GM19455 (cell line): ENCODE data around the gene NOL4L.

Source experiments
- ATAC-seq: cut with Tn5 transposase; IDR thresholded peaks from one replicate; pipeline ENCODE4 v1.9.1; 2021; ENCODE audit not compliant: unreplicated experiment

Gene NOL4L, protein sequence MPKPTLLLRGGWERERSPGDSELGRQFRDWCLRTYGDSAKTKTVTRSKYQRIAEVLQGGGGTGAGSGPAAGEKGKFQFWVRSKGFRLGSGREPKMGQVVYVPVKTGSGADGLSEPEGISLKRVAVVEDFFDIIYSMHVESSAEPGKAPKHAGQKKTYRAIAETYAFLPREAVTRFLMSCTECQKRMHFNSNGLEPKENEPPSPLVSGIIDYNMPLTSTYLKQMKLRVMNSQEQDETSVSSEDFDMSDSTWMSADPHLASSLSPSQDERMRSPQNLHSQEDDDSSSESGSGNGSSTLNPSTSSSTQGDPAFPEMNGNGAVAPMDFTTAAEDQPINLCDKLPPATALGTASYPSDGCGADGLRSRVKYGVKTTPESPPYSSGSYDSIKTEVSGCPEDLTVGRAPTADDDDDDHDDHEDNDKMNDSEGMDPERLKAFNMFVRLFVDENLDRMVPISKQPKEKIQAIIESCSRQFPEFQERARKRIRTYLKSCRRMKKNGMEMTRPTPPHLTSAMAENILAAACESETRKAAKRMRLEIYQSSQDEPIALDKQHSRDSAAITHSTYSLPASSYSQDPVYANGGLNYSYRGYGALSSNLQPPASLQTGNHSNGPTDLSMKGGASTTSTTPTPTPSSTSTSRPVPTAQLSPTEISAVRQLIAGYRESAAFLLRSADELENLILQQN

DNA sequence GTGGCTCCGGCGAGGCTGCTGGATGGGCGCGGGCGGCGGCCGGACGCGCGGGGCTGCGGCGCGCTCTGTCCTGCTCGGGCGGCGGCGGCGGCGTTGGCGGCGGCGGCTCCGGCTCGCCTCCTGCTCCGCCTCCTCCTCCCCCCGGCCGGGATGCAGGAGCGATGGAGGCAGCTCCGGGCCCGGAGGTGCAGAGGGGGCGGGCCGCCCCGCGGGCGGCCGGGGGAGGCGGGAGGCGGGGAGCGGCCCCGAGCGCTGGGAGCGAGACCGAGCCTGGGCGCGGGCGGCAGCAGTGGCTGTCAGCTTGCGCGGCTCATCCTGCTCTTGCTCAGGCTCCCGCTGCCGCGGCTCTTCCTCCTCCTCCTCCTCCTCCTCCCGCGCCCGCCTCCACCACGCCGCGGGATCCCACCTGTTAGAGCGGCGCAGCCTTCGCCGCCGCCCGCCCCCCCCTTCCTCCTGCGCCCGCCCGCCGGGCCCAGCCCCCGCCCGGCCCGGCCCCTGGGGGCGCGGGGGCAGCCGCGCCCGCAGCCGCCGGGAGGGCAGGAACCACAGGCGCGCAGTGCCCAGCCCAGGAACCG lies at the start of gene NOL4L:
NOL4L (minus strand) TSS at position 323 of the 575 bp plus-strand sequence. CDS start 443 bp downstream, outside the sequence.
- no peak for ATAC-seq

DNA sequence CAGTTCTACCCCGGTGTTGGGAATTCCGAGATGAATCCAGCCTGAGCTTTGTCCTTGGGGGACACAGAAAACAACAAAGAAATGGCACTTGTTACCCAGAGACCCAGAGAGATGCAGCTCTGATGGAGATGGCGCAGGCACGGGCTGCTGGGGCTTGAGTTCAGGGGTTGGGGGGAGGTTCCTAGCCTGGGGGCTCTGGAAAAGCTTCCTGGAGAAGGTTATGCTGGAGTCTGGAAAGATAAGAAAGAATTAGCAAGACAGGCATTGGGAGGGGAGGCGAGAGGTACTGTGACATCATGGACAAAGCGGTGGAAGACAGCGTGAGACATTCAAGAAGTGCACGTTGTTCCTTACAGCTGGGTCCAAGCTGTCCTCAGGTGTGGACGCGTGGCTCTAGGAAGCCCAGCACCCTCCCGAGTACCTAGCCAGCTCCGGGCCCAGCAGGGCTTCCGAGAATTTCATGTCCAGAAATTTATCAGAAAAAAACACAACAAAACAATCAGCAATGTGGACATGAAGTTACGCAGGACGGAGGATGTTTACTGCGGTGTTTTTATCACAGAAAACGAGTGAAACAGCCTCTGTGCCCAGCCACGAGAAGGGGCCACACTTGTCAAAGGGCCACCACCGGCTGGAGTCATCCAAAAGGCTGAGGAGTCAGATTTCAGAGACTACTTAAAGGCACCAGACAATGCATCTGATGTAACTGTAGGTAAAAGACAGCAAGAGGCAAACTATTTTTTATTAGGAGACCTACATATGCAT lies 49.1 kb upstream of the NOL4L start:
- ATAC-seq = no peak

DNA sequence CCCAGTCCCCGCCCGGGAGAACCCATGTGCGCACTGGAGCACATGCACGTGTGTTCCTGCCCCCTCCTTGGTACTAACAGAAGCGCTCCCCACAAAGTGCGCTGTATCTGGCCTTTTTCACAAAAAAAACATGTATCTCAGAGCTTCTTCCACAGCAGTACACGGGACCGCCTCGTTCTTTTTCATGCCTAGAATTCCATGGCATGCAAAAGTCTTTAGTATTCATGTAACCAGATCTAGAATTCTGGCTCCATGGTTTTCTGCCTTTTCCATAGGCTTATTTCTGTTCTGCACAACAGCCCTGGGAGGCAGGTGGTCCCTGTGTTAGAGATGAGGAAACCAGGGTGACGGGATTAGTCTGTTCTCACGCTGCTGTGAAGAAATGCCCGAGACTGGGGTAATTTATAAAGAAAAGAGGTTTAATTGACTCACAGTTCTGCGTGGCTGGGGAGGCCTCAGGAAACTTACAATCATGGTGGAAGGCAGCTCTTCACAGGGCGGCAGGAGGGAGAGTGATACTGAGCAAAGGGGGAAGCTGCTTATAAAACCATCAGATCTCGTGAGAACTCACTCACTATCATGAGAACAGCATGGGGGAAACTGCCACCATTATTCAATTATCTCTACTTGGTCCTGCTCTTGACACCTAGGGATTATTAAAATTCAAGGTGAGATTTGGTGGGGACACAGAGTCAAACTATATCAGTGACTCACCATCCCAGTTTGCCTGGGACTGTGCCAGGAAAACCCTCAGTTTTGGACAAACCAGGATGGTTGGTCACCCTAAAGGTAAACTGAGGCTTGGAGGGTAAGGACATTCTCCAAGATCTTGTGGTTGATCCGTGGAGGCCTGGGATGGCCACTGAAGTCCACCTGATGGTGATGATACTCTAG lies 47.6 kb upstream of the NOL4L start:
- no peak for ATAC-seq

DNA sequence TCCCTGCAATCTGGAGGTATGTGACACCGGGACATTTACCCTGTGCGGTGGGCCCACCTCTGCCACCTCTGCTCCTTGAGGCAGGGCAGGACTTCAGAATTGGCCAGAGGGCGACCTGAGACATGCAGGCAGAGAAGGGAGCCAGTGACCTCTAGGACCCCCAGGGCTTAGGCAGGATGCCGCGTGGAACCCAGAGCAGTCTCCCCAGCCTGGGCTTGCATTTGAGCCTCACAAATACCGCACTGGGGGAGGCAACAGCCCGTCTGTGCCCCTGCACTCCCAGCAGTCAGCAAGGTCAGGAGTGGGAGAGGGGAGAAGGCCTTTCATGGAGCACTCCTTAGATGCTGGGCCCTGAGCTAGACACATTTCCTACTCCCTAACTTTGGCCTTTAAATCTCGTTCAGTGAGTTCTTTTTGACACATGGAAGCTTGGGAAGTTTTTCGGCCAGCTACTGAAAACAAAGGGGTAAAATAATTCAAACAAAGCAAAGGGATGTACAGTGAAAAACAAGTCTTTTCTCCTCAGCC lies 46.9 kb upstream of the NOL4L start:
- no peak for ATAC-seq

DNA sequence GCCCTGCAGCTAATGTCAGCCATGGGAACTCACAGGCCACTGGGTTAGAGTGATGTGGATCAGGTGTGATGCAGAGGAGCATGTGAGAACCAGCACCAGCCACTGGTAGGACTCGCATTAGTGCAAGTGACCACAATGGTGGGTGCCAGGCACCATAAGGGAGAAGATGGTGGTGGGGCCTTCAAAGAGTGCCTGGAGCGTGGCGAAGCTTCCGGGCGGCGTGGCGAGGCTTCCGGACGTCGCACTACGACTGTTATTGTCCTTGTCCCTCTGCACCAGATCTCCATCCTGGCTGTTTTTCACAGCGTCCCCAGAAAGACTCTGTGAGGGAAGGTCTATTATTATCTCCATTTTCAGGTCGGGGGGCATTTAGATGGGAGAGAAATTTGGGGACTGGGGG lies 44.7 kb upstream of the NOL4L start:
- ATAC-seq = no peak

DNA sequence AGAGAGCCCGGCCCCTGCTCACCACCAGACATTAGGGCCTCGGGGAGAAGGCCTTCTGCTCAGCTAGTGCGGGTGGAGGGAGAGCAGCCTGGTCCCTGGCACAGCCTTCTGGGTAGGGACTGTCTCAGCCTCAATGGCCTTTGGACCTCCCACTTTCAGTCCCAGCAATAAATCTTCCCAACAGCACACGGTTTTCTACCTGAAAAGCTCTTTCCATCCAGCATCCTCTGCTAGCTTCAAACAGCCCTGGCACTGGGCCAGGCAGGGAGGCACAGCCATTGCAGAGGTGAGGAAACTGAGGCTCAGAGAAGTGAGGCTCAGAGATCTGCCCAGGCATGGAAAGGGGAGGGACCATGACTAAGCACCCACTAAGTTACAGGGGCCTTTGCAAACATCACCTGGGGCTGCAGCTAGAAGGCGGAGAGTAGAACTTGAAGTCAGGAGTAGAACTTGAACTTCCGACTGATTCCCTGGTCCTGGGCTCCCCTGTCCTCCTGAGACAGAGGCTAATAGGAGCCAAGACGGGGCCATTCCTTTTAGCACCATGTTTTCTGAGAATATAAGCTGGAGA lies 43.9 kb upstream of the NOL4L start:
- no peak for ATAC-seq

DNA sequence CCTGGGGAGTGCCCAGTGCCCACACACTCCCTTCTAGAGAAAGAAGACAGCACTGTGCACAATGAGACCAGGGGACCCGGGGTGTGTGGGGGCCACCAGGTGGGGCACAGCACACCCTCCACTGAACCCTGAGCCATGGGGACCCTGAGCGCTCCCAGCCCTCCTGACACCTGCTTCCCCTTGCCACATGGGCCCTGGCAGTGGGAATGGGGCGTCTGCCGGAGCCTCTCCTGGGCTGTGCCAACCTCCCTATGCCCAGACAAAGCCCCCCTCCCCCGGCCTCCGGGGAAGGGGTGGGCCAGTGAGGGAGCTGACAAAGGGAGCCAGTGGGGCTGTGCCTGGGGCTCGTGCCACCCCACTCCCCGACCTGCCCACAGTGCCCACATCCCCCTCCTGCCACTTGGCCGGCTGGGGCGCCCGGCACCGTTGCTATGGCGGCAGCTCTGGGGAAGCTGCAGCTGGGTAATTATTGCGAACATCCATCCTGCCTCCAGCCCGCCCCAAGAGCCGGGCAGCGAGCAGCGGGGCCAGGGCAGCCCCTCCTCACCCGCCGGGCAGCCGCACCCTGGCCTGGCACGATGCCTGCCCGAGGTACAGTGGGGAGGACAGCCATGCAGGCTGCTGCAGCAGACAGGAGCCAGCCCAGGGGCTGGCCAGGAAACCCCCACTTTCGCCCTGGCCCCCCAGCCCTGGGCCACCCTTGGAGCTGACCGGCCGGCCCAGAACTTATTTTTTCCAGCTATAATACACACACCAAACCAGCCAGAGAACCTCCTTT lies 41.9 kb upstream of the NOL4L start:
- ATAC-seq = no peak

DNA sequence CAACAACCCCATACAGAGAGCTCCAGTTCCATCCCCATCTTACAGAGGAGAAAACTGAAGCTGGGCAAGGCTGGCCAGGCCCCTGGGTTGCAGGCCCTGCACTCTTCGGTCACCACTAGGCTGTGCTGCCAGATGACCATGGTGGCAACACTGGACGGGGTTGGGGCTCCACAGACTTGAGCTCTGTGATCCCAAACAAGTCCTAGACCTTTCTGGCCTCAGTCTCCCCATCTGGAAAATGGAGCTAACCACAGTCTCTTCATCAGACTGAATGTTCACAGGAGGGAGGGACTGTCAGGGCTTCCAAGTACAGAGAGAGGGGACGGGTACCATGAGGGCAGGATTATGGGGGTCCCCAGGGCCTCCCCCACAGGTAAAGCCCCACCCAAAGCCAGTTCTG lies 41.3 kb upstream of the NOL4L start:
- no peak for ATAC-seq

DNA sequence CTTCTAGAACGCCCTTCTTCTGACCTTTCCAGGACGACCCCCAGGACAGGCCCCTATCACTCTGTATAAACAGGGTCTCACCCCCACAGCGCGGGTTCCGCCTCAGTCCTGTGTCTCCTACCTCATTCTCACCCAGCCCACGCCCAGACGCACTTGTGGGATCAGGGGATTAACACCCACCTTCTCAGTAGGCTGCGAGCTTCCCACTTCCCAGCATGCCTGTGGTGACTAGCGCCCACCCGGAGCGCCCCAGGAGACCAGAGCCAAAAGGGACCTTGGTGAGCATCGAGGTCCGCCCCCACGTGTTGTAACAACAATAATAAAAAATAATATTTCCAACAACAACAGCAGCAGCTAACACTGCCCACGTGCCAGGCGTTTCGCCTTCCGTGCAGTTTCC lies 40.9 kb upstream of the NOL4L start:
- no peak for ATAC-seq

DNA sequence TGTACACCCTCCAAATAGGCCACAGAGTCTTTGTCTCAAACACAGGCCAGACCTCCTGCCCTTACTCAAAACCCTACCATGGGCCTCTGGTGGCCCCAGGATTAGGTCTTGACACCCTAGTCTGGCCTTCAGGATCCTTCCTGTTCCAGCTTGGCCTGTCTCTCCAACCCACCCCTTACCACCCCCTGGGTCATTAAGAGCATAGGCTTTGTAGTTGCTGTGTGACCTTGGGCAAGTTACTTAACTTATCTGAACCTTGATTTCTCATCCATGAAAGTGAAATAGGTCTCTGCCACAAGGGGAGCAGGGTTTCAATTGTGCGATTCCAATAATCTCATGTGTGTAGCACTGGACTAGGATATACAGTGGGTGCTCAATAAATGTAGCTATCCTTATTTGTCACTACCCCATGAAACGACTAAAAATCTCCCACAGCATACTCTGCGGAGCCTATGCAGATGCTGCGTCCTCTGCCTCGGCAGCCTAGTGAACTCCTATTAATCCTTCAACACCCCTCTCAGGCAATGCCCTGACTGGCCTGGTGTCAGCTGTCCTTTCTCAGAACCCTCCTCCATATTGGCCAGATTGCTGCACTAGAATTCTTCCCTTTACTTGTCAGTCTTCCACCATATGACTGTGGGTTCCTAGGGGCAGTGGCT lies 39.7 kb upstream of the NOL4L start:
- no peak for ATAC-seq

DNA sequence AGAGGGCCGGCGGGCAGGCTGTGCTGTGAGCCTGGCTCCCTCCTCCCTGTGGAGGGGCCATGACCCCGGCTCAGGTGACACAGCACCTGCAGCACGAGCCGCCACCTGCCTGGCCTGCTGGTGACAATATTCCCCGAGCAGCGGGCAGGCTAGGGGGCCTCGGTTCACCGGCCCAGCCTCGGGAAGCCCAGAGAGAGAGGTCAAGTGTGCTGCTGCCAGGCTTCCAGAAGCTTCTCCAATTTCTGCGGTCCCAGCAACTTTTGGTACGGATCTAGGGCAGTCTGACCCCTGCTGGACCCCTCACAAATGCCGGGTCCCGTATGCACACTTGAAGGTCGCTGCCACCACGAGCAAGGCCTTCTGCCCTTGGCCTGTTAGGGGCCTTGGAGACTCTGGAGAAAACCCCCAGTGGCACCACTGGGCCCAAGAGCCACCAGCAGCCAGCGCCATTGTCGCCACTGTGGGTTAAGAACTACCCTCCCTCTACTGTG lies 38.6 kb upstream of the NOL4L start:
- ATAC-seq = no peak

DNA sequence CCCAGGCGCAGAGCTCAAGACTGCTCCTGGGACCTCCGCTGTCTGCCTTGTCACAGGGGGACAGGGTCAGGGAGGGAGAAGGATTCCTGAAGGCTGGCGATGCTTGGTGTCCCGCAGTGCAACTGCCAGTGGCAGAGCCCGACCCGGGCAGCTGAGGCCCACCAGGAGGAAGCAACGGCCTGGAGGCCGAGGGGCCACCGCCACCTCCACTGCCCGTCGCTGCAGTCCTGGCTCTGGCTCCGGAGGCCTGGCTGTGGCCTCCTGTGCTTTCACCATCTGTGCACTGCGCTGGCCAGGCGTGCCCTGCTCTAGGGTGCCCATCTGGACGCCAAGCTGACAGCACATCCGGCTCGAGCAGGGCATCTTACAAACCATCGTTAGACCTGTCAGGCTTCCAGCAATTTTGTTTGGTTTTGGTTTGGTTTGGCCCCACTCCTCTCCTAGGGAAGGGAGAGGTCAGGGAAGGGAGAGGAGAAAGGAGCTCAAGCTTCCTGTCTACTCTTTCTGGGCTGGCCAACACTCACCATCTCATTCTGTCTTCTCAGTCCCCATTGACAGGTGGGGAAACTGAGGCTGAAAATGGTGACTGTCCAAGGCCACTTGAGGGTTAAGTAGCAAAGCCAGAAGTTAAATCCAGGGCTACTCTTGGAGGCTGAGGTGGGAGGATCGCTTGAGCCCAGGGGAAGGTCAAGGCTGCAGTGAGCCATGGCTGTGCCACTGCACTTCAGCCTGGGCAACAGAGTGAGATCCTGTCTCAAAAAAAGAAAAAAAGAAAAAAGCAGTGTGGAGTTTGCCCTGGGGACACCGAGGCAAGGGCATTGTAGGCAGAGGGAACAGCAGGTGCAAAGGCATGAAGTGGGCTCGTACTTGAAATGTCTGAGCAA lies 37.7 kb upstream of the NOL4L start:
- no peak for ATAC-seq

DNA sequence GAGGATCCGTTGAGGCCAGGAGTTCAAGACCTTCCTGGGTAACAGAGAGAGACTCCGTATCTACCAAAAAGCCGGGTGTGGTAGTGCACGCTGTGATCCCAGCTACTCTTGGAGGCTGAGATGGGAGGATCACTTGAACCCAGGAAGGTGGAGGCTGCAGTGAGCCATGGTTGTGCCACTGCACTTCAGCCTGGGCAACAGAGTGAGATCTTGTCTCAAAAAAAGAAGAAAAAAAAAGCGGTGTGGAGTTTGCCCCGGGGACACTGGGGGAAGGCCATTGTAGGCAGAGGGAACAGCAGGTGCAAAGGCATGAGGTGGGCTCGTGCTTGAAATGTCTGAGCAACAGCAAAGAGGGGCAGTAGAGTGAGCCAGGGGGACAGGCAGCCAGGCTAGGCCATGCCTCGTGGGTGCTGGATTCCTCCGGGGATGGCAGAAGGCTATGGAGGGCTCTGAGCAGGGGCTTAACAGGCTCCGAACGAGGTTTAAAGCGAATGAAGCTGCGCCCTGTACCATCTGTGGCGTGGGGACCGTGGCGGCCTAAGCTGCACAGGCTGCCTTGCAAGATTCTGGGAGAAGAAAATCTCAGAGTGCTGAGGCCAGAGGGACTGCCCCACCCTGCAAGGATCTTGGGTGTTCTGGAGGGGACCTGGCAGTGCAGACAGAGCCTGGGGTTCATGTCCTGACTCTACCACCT lies 36.9 kb upstream of the NOL4L start:
- no peak for ATAC-seq

DNA sequence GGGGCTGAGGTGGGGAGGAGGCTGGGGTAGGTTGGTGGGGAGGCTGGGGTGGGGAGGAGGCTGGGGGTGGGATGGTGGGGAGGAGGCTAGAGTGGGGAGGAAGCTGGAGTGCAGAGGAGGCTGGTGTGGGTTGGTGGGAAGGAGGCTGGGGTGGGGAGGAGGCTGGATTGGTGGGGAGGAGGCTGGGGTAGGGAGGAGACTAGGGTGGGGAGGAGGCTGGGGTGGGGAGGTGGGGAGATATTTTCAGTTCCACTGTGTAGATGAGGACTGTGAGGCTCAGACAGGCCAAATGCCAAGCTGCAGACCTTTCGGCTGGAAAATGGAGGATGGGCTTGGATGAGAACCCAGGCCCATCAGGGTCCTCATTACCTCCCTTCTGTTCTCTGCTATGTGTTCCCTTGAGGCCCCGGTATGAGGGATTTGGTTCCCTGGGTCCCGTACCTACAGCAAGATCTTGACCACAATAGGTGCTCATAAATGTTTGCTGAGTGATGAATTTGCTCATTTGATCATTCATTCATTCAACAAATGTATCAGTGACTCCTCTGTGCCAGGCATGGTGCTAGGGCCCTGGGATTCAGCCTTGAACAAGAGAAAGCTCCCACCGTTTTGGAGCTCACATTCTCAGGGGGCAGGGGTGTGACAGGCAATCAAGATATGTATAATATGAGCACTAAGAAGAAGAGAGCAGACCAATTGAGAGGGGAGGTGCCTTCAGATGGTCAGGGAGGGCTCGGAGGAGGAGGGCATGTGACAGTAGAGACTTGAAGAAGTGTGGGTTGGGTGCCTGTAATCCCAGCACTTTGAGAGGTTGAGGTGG lies 36.1 kb upstream of the NOL4L start:
- ATAC-seq = no peak

DNA sequence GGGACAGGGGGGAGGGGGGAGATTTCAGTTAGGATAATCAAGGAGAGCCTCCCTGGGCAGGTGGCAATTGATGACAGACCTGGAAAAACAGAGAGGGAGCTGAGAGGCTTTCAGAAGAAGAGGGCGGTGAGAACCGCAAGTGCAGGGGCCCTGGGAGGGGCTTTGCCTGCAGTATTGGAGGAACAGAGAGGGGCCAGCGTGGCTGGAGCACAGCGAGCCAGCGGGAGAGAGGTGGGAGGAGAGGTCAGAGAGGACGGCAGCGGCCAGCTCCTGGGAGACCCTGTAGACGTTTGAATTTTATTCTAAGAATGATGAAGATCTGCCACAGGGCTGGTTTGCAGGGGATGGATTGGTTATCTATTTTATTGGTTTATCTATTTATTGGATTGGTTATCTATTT lies 34.5 kb upstream of the NOL4L start:
- ATAC-seq = no peak

DNA sequence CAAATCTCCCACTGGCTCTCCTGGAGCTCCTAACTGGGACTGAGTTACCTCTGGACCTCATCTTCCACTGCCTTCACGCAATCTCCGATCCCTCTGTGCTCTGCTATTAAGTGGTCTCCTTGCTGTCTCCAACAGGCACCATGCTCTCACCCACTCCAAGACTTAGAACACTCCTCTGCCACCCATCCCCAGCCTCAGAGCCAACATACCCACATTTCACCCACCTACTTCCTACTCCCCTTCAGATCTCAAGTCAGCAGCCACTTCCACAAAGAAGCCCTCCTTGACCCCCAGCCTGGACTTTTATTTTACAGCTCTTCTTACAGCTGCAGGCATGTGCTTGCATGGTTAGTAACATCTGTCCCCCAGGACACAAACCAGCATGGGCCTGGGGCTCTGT lies 29.6 kb upstream of the NOL4L start:
- no peak for ATAC-seq
